Measurements from ENCODE around the gene TSHZ2. TPM values are rescaled to one million over a fixed set of nuclear protein-coding genes. Genes with fewer than 3 reads are reported as not detected.

Gene TSHZ2
- total RNA-seq, 2 experiments from 2014 or later: 0.13 TPM; not detected in 1

- DNase-seq: no peak
- Mint-ChIP-seq H3K27me3 (ENCODE audit: low read depth) (no peaks in the 10 kb centered on the region), H3K36me3 (ENCODE audit: low read depth) (no peaks in the 10 kb centered on the region), H3K4me1 (ENCODE audit: low read depth) (no peaks in the 10 kb centered on the region), H3K9me3 (ENCODE audit: insufficient read depth) (no peaks in the 10 kb centered on the region), H3K4me3 (no peak overlapping the region), H3K27ac (no peak overlapping the region)
- ChIA-PET POLR2A (no interaction called here), CTCF (no interaction called here)
- no peak for ATAC-seq
These were observed 92.8 kb downstream of the TSHZ2 start for GRCh38 chr20:53064935-53065334.

- no peak overlapping the region for H3K27ac Mint-ChIP-seq
These were observed 96.1 kb downstream of the TSHZ2 start for GRCh38 chr20:53068241-53068640.

GRCh38 chr20:53069132-53069531, 97.0 kb downstream of the TSHZ2 start:
- Mint-ChIP-seq H3K27ac (no peak overlapping the region), H3K27me3 (ENCODE audit: low read depth) (peaks cover 4% of the 10 kb centered on the region), H3K4me1 (ENCODE audit: low read depth) (no peaks in the 10 kb centered on the region), H3K4me3 (no peak overlapping the region), H3K36me3 (ENCODE audit: low read depth) (no peaks in the 10 kb centered on the region), H3K9me3 (ENCODE audit: insufficient read depth) (no peaks in the 10 kb centered on the region)
- ChIA-PET POLR2A (no interaction called here), CTCF (no interaction called here)
- no peak for DNase-seq
- ATAC-seq: no peak

More at GRCh38 chr20:53068241-53068640, 96.1 kb downstream of the TSHZ2 start:
- ATAC-seq: no peak
- POLR2A ChIA-PET: no interaction called here
- Mint-ChIP-seq H3K9me3 (ENCODE audit: insufficient read depth) (no peaks in the 10 kb centered on the region), H3K27me3 (ENCODE audit: low read depth) (peaks cover 4% of the 10 kb centered on the region), H3K36me3 (ENCODE audit: low read depth) (no peaks in the 10 kb centered on the region), H3K4me3 (no peak overlapping the region), H3K4me1 (ENCODE audit: low read depth) (no peaks in the 10 kb centered on the region)
- CTCF ChIA-PET: no interaction called here
- DNase-seq: no peak

- Mint-ChIP-seq H3K27me3 (ENCODE audit: low read depth) (peaks cover 4% of the 10 kb centered on the region), H3K4me1 (ENCODE audit: low read depth) (no peaks in the 10 kb centered on the region), H3K27ac (no peak overlapping the region), H3K4me3 (no peak overlapping the region), H3K9me3 (ENCODE audit: insufficient read depth) (no peaks in the 10 kb centered on the region), H3K36me3 (ENCODE audit: low read depth) (no peaks in the 10 kb centered on the region)
- ATAC-seq (no peak), DNase-seq (no peak)
- POLR2A ChIA-PET: no interaction called here
- CTCF ChIA-PET: no interaction called here
These were observed 98.1 kb downstream of the TSHZ2 start for GRCh38 chr20:53070224-53070623.

GRCh38 chr20:53070706-53071392, 98.7 kb downstream of the TSHZ2 start:
- H3K9me3 Mint-ChIP-seq (ENCODE audit: insufficient read depth): no peaks in the 10 kb centered on the region
- H3K36me3 Mint-ChIP-seq (ENCODE audit: low read depth): no peaks in the 10 kb centered on the region
- H3K4me1 Mint-ChIP-seq (ENCODE audit: low read depth): no peaks in the 10 kb centered on the region
- H3K27me3 Mint-ChIP-seq (ENCODE audit: low read depth): peaks cover 4% of the 10 kb centered on the region
- no peak for ATAC-seq
- no peak overlapping the region for H3K27ac Mint-ChIP-seq
- ChIA-PET POLR2A (no interaction called here), CTCF (no interaction called here)
- DNase-seq: no peak
- no peak overlapping the region for H3K4me3 Mint-ChIP-seq

- DNase-seq: no peak
- no peaks in the 10 kb centered on the region for H3K4me1 Mint-ChIP-seq (ENCODE audit: low read depth)
- no peaks in the 10 kb centered on the region for H3K9me3 Mint-ChIP-seq (ENCODE audit: insufficient read depth)
- no peak overlapping the region for H3K27ac Mint-ChIP-seq
- no peak for ATAC-seq
- no peak overlapping the region for H3K4me3 Mint-ChIP-seq
- H3K27me3 Mint-ChIP-seq (ENCODE audit: low read depth): peaks cover 4% of the 10 kb centered on the region
- ChIA-PET POLR2A (no interaction called here), CTCF (no interaction called here)
- H3K36me3 Mint-ChIP-seq (ENCODE audit: low read depth): no peaks in the 10 kb centered on the region
These were observed 99.7 kb downstream of the TSHZ2 start for GRCh38 chr20:53071833-53072232.

- ChIA-PET POLR2A (interaction anchor here (0.7 kb wide), 1 partner anchor 41 kb away, joined by 3 read pairs; no protein-coding TSS in a partner anchor), CTCF (interaction anchor here (0.5 kb wide), 1 partner anchor 29 kb away, joined by 3 read pairs; no protein-coding TSS in a partner anchor)
- no peak for ATAC-seq
- Mint-ChIP-seq H3K4me3 (no peak overlapping the region), H3K9me3 (ENCODE audit: insufficient read depth) (no peaks in the 10 kb centered on the region), H3K4me1 (ENCODE audit: low read depth) (no peaks in the 10 kb centered on the region), H3K36me3 (ENCODE audit: low read depth) (no peaks in the 10 kb centered on the region), H3K27ac (no peak overlapping the region), H3K27me3 (ENCODE audit: low read depth) (peaks cover 4% of the 10 kb centered on the region)
- no peak for DNase-seq
These were observed 100.9 kb downstream of the TSHZ2 start for GRCh38 chr20:53072923-53073579.

GRCh38 chr20:53073636-53074415, 101.7 kb downstream of the TSHZ2 start:
- Mint-ChIP-seq H3K9me3 (ENCODE audit: insufficient read depth) (no peaks in the 10 kb centered on the region), H3K4me1 (ENCODE audit: low read depth) (no peaks in the 10 kb centered on the region), H3K27me3 (ENCODE audit: low read depth) (peaks cover 4% of the 10 kb centered on the region), H3K27ac (no peak overlapping the region), H3K36me3 (ENCODE audit: low read depth) (no peaks in the 10 kb centered on the region), H3K4me3 (no peak overlapping the region)
- ChIA-PET CTCF (interaction anchor here (0.5 kb wide), 1 partner anchor 30 kb away, joined by 3 read pairs; no protein-coding TSS in a partner anchor), POLR2A (interaction anchor here (0.7 kb wide), 1 partner anchor 42 kb away, joined by 3 read pairs; no protein-coding TSS in a partner anchor)
- DNase-seq (no peak), ATAC-seq (no peak)

- ATAC-seq (no peak), DNase-seq (no peak)
- CTCF ChIA-PET: no interaction called here
- POLR2A ChIA-PET: no interaction called here
- Mint-ChIP-seq H3K4me3 (no peak overlapping the region), H3K36me3 (ENCODE audit: low read depth) (no peaks in the 10 kb centered on the region), H3K4me1 (ENCODE audit: low read depth) (no peaks in the 10 kb centered on the region), H3K27ac (no peak overlapping the region), H3K9me3 (ENCODE audit: insufficient read depth) (no peaks in the 10 kb centered on the region), H3K27me3 (ENCODE audit: low read depth) (peaks cover 4% of the 10 kb centered on the region)
These were observed 102.7 kb downstream of the TSHZ2 start for GRCh38 chr20:53074811-53075314.

- ATAC-seq (no peak), DNase-seq (no peak)
- Mint-ChIP-seq H3K4me3 (no peak overlapping the region), H3K4me1 (ENCODE audit: low read depth) (peaks cover 4% of the 10 kb centered on the region), H3K9me3 (ENCODE audit: insufficient read depth) (no peaks in the 10 kb centered on the region), H3K27ac (no peak overlapping the region), H3K27me3 (ENCODE audit: low read depth) (no peaks in the 10 kb centered on the region), H3K36me3 (ENCODE audit: low read depth) (no peaks in the 10 kb centered on the region)
- ChIA-PET POLR2A (no interaction called here), CTCF (no interaction called here)
These were observed 104.5 kb downstream of the TSHZ2 start for GRCh38 chr20:53076668-53077067.

GRCh38 chr20:53077373-53078205, 105.4 kb downstream of the TSHZ2 start:
- CTCF ChIA-PET: no interaction called here
- no peaks in the 10 kb centered on the region for H3K9me3 Mint-ChIP-seq (ENCODE audit: insufficient read depth)
- no peak overlapping the region for H3K27ac Mint-ChIP-seq
- no peak for DNase-seq
- H3K36me3 Mint-ChIP-seq (ENCODE audit: low read depth): no peaks in the 10 kb centered on the region
- no peaks in the 10 kb centered on the region for H3K27me3 Mint-ChIP-seq (ENCODE audit: low read depth)
- POLR2A ChIA-PET: no interaction called here
- H3K4me1 Mint-ChIP-seq (ENCODE audit: low read depth): peaks cover 4% of the 10 kb centered on the region
- H3K4me3 Mint-ChIP-seq: no peak overlapping the region
- ATAC-seq: no peak

Data from activated CD8-positive, alpha-beta T cell treated with anti-CD3 and anti-CD28 coated beads, Interleukin-2, amount 10 ng/mL, durations not matched to agents 7 days and 5 days (primary cell).